Hepatocyte (in vitro differentiated cells): Measurements from ENCODE around the gene C1orf52.

Source experiments
- EZH2 ChIP-seq: fragments of 200-600 bp; sonication (generic); IDR thresholded peaks from 2 replicates; pipeline ENCODE4 v1.6.1; 2016; ENCODE audit warnings: antibody characterized with exemption, mild to moderate bottlenecking, borderline replicate concordance
- EZH2phosphoT487 ChIP-seq: fragments of 200-600 bp; sonication (generic); IDR thresholded peaks from one replicate; pipeline ENCODE4 v1.6.1; 2018; ENCODE audit warnings: antibody characterized with exemption, mild to moderate bottlenecking, low read depth, moderate library complexity; ENCODE audit not compliant: unreplicated experiment, severe bottlenecking
- TF ChIP-seq, protein P1 (sequence below): fragments of 200-600 bp; sonication (generic); IDR thresholded peaks from 2 replicates; pipeline ENCODE4 v1.5.1; 2016; ENCODE audit warnings: antibody characterized with exemption, mild to moderate bottlenecking; ENCODE audit not compliant: poor library complexity

GRCh38 chr1:85237613-85238012, 21.8 kb downstream of the C1orf52 start:
- TF ChIP-seq, protein P1, sequence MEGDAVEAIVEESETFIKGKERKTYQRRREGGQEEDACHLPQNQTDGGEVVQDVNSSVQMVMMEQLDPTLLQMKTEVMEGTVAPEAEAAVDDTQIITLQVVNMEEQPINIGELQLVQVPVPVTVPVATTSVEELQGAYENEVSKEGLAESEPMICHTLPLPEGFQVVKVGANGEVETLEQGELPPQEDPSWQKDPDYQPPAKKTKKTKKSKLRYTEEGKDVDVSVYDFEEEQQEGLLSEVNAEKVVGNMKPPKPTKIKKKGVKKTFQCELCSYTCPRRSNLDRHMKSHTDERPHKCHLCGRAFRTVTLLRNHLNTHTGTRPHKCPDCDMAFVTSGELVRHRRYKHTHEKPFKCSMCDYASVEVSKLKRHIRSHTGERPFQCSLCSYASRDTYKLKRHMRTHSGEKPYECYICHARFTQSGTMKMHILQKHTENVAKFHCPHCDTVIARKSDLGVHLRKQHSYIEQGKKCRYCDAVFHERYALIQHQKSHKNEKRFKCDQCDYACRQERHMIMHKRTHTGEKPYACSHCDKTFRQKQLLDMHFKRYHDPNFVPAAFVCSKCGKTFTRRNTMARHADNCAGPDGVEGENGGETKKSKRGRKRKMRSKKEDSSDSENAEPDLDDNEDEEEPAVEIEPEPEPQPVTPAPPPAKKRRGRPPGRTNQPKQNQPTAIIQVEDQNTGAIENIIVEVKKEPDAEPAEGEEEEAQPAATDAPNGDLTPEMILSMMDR = no peak
- TF ChIP-seq EZH2phosphoT487 = no peak
- no peak for TF ChIP-seq EZH2
